Glutamatergic neuron (in vitro differentiated cells): ENCODE results near the gene MID2. TPM values are rescaled to one million over a fixed set of nuclear protein-coding genes. Genes with fewer than 3 reads are reported as not detected.

Source experiments
- DNase-seq: peaks from one replicate; pipeline ENCODE4 v3.0.0; 2022
- H3K27ac Mint-ChIP-seq: one replicate; pipeline ENCODE4 v1.8.0; 2020; ENCODE audit warnings: mild to moderate bottlenecking, mixed read lengths, inconsistent platforms; ENCODE audit not compliant: unreplicated experiment
- H3K27me3 Mint-ChIP-seq: one replicate; pipeline ENCODE4 v1.8.0; 2020; ENCODE audit warnings: mild to moderate bottlenecking, moderate library complexity, mixed read lengths, inconsistent platforms; ENCODE audit not compliant: unreplicated experiment
- H3K36me3 Mint-ChIP-seq: one replicate; pipeline ENCODE4 v1.8.0; 2020; ENCODE audit warnings: mild to moderate bottlenecking, mixed read lengths, inconsistent platforms; ENCODE audit not compliant: unreplicated experiment
- H3K4me1 Mint-ChIP-seq: one replicate; pipeline ENCODE4 v1.8.0; 2020; ENCODE audit warnings: mild to moderate bottlenecking, low read depth, mixed read lengths, inconsistent platforms; ENCODE audit not compliant: unreplicated experiment
- H3K4me3 Mint-ChIP-seq: one replicate; pipeline ENCODE4 v1.8.0; 2020; ENCODE audit warnings: mild to moderate bottlenecking, mixed read lengths, inconsistent platforms; ENCODE audit not compliant: unreplicated experiment
- H3K9me3 Mint-ChIP-seq: one replicate; pipeline ENCODE4 v1.8.0; 2020; ENCODE audit warnings: mild to moderate bottlenecking, moderate library complexity, mixed read lengths, inconsistent platforms; ENCODE audit not compliant: unreplicated experiment
- CTCF ChIP-seq: fragments of 200-600 bp; sonication (generic); IDR thresholded peaks from one replicate; pipeline ENCODE4 v1.5.0; 2021; ENCODE audit not compliant: partially characterized antibody, unreplicated experiment
- total RNA-seq: library from RNA; stranded (reverse); fragmentation: NEBNext Ultra II Directional; extraction: Animal tissue kit (Norgen Biotek cat#: 25700); gene quantifications from one replicate; pipeline ENCODE4 v1.2.1, GENCODE V29; 2021; ENCODE audit not compliant: unreplicated experiment

MID2 gene
- total RNA-seq, 1 donor from 2014 or later, result 5.5 TPM

DNA sequence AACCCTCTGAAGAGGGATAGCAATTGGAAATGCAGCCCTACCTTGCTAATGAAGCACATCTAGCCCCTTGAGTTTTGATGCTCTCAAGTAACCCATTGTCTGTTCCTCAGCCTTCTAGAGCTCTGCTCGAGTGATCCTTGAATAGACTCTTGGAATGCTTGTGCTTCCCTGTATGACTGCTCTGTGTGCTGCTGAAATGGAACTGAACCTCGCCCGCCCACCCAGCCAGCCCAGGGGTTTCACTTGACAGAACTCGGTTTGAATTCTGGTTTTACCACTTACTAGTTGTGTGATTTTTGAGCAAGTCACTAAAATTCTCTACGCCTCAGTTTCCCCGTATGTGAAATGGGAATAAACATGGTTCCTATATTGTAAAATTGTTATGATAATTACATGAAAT lies 77.1 kb downstream of the MID2 start:
- H3K4me1 Mint-ChIP-seq, result no peaks in the 10 kb centered on the region
- no peak for DNase-seq
- peaks cover 2% of the 10 kb centered on the region for H3K9me3 Mint-ChIP-seq
- no peaks in the 10 kb centered on the region for H3K36me3 Mint-ChIP-seq
- no peak for TF ChIP-seq CTCF
- H3K27ac Mint-ChIP-seq, result no peak overlapping the region
- no peak overlapping the region for H3K4me3 Mint-ChIP-seq
- peaks cover 7% of the 10 kb centered on the region for H3K27me3 Mint-ChIP-seq

- no peaks in the 10 kb centered on the region for H3K36me3 Mint-ChIP-seq
- TF ChIP-seq CTCF, result no peak
- DNase-seq, result no peak
- no peak overlapping the region for H3K27ac Mint-ChIP-seq
- peaks cover 6% of the 10 kb centered on the region for H3K27me3 Mint-ChIP-seq
- H3K9me3 Mint-ChIP-seq, result peaks cover 2% of the 10 kb centered on the region
- no peak overlapping the region for H3K4me3 Mint-ChIP-seq
- no peaks in the 10 kb centered on the region for H3K4me1 Mint-ChIP-seq
These were observed 79.7 kb downstream of the MID2 start for GRCh38 chrX:107905366-107905765.

DNA sequence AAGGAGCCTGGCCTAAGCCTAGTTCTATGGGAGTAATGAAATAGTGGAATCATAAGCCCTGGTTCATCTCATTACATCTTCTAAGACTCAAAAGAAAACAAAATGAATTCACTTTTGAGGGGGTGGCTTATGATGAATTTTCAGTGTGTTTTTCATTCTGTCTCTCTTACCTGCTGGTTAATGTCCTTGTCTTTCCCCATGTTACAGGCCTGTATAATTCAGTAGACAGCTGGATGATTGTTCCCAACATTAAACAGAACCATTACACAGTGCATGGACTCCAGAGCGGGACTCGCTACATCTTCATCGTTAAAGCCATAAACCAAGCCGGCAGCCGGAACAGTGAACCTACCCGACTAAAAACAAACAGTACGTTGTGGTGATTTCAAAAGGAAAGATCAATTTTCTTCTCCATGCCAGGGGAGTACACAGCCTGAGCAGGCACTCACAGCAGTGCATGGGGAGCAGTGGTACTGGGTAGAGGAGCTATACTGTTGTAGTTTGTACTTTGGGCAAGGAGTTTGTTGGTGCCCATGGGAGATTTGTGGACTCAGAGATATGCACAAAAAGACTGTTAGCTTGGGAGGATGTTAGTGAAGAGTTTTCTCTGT lies 98.6 kb downstream of the MID2 start:
- Mint-ChIP-seq H3K27ac (no peak overlapping the region), H3K27me3 (no peaks in the 10 kb centered on the region), H3K4me1 (peaks cover 3% of the 10 kb centered on the region), H3K4me3 (no peak overlapping the region), H3K36me3 (no peaks in the 10 kb centered on the region), H3K9me3 (no peaks in the 10 kb centered on the region)
- no peak for DNase-seq
- TF ChIP-seq CTCF, result no peak

GRCh38 chrX:107934262-107934661 lies 108.6 kb downstream of the MID2 start:
- peaks cover 1% of the 10 kb centered on the region for H3K9me3 Mint-ChIP-seq
- no peak for DNase-seq
- H3K4me3 Mint-ChIP-seq, result no peak overlapping the region
- no peak for TF ChIP-seq CTCF
- H3K27ac Mint-ChIP-seq, result no peak overlapping the region
- no peaks in the 10 kb centered on the region for H3K27me3 Mint-ChIP-seq
- H3K36me3 Mint-ChIP-seq, result no peaks in the 10 kb centered on the region
- no peaks in the 10 kb centered on the region for H3K4me1 Mint-ChIP-seq

DNA sequence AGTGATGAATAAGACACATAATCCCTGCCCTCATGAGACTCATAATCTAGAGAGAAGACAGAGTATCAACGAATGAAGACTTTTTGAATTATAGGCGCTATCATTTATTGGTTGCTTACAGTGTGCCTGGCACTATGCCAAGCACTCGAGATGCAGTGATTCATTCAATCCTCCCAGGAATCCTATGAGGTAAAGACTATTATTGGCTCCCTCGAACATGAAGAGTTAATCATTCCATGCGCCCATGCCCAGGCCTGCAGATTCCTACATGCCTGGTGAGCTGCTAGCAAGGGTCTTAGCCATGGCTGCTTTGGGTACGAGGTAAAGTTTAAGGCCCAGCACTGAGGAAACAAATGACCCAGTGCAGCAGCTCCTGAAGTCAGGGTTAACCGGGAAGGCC lies 109.5 kb downstream of the MID2 start:
- Mint-ChIP-seq H3K36me3 (no peaks in the 10 kb centered on the region), H3K4me3 (no peak overlapping the region), H3K27ac (no peak overlapping the region), H3K9me3 (peaks cover 1% of the 10 kb centered on the region), H3K4me1 (no peaks in the 10 kb centered on the region), H3K27me3 (no peaks in the 10 kb centered on the region)
- DNase-seq, result no peak
- TF ChIP-seq CTCF, result no peak
